ENCODE data around the gene MAP2K5. TPM values are rescaled to one million over a fixed set of nuclear protein-coding genes. Genes with fewer than 3 reads are reported as not detected.

MAP2K5 gene
- total and polyA plus RNA-seq, 2 donors from 2014 or later: 14.1 to 18.6 TPM

GRCh38 chr15:67819636-67820035 lies 277.1 kb downstream of the MAP2K5 start:
- DNase-seq (peak in 1 of 5 donors; percentile 63), FAIRE-seq (no peak)
- no peak overlapping the region for H3K9ac ChIP-seq (ENCODE audit: low read length in 3 of 3)
- H3K9me3 ChIP-seq (ENCODE audit: control insufficient read depth in 2 of 3, insufficient read depth in 1 of 3, low read length in 3 of 3): peaks cover 0 to 9% (median 0%) of the 10 kb centered on the region in 3 donors
- intact Hi-C loops (cut with DNase I): no loop called here
- H3K36me3 ChIP-seq (ENCODE audit: control insufficient read depth in 2 of 3, insufficient read depth in 3 of 3, low read length in 3 of 3): no peaks in the 10 kb centered on the region
- TF ChIP-seq CTCF (IDR thresholded peaks at IDR 0.05; ENCODE audit: borderline replicate concordance, extremely low read depth, insufficient read depth): no peak
- peaks cover 0 to 2% (median 0%) of the 10 kb centered on the region in 3 donors for H3K4me1 ChIP-seq (ENCODE audit: control insufficient read depth in 2 of 3, insufficient read depth in 2 of 3, low read depth in 1 of 3, low read length in 3 of 3)
- H3K27me3 ChIP-seq (ENCODE audit: control insufficient read depth, insufficient read depth, low read length): peaks cover 47% of the 10 kb centered on the region
- no peak overlapping the region for H3K27ac ChIP-seq (ENCODE audit: low read depth in 2 of 2, low read length in 2 of 2)
- H3K4me3 ChIP-seq (ENCODE audit: low read length in 3 of 3): no peak overlapping the region

DNA sequence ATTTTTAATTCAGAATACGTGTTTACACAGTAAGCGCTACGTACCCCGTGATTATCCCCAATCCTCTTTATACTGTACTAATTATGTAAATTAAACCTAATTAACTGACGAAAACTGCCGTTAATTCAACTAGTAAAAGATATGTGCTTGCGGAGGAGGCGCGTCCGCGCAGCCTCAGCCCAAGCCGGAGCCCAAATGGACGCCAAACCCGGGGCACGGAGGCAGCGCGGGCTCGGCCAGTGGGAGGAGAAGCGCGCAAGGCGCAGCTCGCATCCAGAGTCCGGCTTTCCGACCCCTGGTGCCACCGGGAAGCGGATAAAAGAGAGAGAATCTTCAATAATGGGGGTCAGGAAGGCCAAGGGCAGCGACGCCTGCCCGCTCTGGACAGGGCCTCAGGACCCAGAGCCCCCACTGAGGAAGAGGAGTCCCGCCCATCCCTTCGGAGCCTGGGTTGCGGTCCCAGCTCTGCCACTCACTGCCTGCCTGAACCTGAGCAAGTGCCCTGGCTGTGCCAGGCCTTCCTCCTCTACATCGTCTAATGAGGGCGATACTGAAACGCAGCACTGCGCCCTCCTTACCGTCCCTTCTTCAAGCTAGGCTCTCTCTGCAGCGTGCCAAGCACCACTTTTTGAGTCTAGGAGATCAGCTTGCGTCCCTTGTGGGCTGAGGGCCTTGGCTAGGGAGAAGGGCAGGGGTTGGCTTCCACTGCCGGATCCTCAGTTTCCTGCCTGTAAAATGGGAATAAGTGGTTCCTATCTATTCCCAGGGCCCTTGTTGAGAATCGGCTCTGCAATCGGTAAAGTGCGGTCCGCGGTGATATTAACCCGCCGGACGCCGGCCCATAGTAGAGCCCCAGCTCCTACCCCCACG lies 277.9 kb downstream of the MAP2K5 start:
- peaks cover 50% of the 10 kb centered on the region for H3K27me3 ChIP-seq (ENCODE audit: control insufficient read depth, insufficient read depth, low read length)
- intact Hi-C loops (cut with DNase I): no loop called here
- peaks cover 0 to 2% (median 0%) of the 10 kb centered on the region in 3 donors for H3K4me1 ChIP-seq (ENCODE audit: control insufficient read depth in 2 of 3, insufficient read depth in 2 of 3, low read depth in 1 of 3, low read length in 3 of 3)
- TF ChIP-seq CTCF (IDR thresholded peaks at IDR 0.05; ENCODE audit: borderline replicate concordance, extremely low read depth, insufficient read depth): no peak
- DNase-seq (peak in 1 of 5 donors; percentile 46), FAIRE-seq (no peak)
- H3K4me3 ChIP-seq (ENCODE audit: low read length in 3 of 3): no peak overlapping the region
- no peaks in the 10 kb centered on the region for H3K36me3 ChIP-seq (ENCODE audit: control insufficient read depth in 2 of 3, insufficient read depth in 3 of 3, low read length in 3 of 3)
- H3K27ac ChIP-seq (ENCODE audit: low read depth in 2 of 2, low read length in 2 of 2): no peak overlapping the region
- no peak overlapping the region for H3K9ac ChIP-seq (ENCODE audit: low read length in 3 of 3)
- H3K9me3 ChIP-seq (ENCODE audit: control insufficient read depth in 2 of 3, insufficient read depth in 1 of 3, low read length in 3 of 3): peaks cover 0 to 6% (median 0%) of the 10 kb centered on the region in 3 donors

GRCh38 chr15:67820992-67821783 lies 278.7 kb downstream of the MAP2K5 start:
- intact Hi-C loops (cut with DNase I): no loop called here
- H3K9ac ChIP-seq (ENCODE audit: low read length in 3 of 3): no peak overlapping the region
- no peaks in the 10 kb centered on the region for H3K9me3 ChIP-seq (ENCODE audit: control insufficient read depth in 2 of 3, insufficient read depth in 1 of 3, low read length in 3 of 3)
- no peak for FAIRE-seq
- peaks cover 0 to 5% (median 0%) of the 10 kb centered on the region in 3 donors for H3K4me1 ChIP-seq (ENCODE audit: control insufficient read depth in 2 of 3, insufficient read depth in 2 of 3, low read depth in 1 of 3, low read length in 3 of 3)
- no peaks in the 10 kb centered on the region for H3K36me3 ChIP-seq (ENCODE audit: control insufficient read depth in 2 of 3, insufficient read depth in 3 of 3, low read length in 3 of 3)
- DNase-seq: peak; percentile 79 to 91 (median 87)
- no peak overlapping the region for H3K27ac ChIP-seq (ENCODE audit: low read depth in 2 of 2, low read length in 2 of 2)
- TF ChIP-seq CTCF (IDR thresholded peaks at IDR 0.05; ENCODE audit: borderline replicate concordance, extremely low read depth, insufficient read depth): no peak
- no peak overlapping the region for H3K4me3 ChIP-seq (ENCODE audit: low read length in 3 of 3)
- H3K27me3 ChIP-seq (ENCODE audit: control insufficient read depth, insufficient read depth, low read length): peaks cover 55% of the 10 kb centered on the region
